A549 (cell line): ENCODE data around the gene MBNL2. TPM values are rescaled to one million over a fixed set of nuclear protein-coding genes. Genes with fewer than 3 reads are reported as not detected.

Source experiments
- ATAC-seq, 2 experiments: fragments of 200-7000 bp in 1 of 2; fragments of >200 bp in 1 of 2; cut with Nextera tagmentation in 1 of 2; cut with Tn5 transposase in 1 of 2; 3 replicates each; pipeline versions ENCODE4 v1.8.0 to v1.9.1; 2018 to 2020; ENCODE audit warnings: mild to moderate bottlenecking in 1 of 2, moderate library complexity in 1 of 2
- CTCF ChIA-PET: fragments of 300-600 bp; sonication (Branson Sonifier 250); formaldehyde crosslinking; extraction: SDS; loops from one replicate; lab custom pipeline; 2021; ENCODE audit warnings: antibody characterized with exemption, inconsistent platforms; lab: Yijun Ruan, JAX
- POLR2A ChIA-PET: fragments of 350-600 bp; formaldehyde crosslinking; extraction: SDS; loops from one replicate; lab custom pipeline; 2021; ENCODE audit warnings: antibody characterized with exemption, inconsistent platforms; lab: Yijun Ruan, JAX
- DNase-seq, 2 experiments: peaks; one replicate each; pipeline versions ENCODE4 v3.0.0 to v3.0.0-alpha.2; 2011 to 2016; ENCODE audit warnings: low read depth in 1 of 2, low spot score in 1 of 2
- FAIRE-seq: peaks from 2 replicates; lab custom pipeline; 2011; peaks lifted over from hg19 to GRCh38; lab: Jason Lieb, UNC
- H3K27ac ChIP-seq, 2 experiments: fragments of >200 bp; sonication (Bioruptor Twin); formaldehyde crosslinking; 3 replicates each; pipeline ENCODE4 v1.5.1; 2016 to 2017
- H3K4me1 ChIP-seq: fragments of >200 bp; sonication (Bioruptor Twin); formaldehyde crosslinking; 3 replicates; pipeline ENCODE4 v1.6.1; 2016
- H3K4me2 ChIP-seq: fragments of >200 bp; sonication (Bioruptor Twin); formaldehyde crosslinking; 3 replicates; pipeline ENCODE4 v1.6.1; 2016
- H3K4me3 ChIP-seq: fragments of >200 bp; sonication (Bioruptor Twin); formaldehyde crosslinking; 3 replicates; pipeline ENCODE4 v1.5.1; 2016
- H3K9me3 ChIP-seq: fragments of >200 bp; sonication (Bioruptor Twin); formaldehyde crosslinking; 3 replicates; pipeline ENCODE4 v1.6.1; 2016
- BHLHE40 ChIP-seq: IDR thresholded peaks from 2 replicates; pipeline ENCODE4 v1.6.1; 2012; ENCODE audit warnings: low read depth, low read length, inconsistent platforms
- CBX2 ChIP-seq: fragments of 200-600 bp; sonication (generic); IDR thresholded peaks from 2 replicates; pipeline ENCODE4 v1.6.1; 2016; ENCODE audit warnings: low read depth, mild to moderate bottlenecking, borderline replicate concordance
- CBX8 ChIP-seq: fragments of 200-600 bp; sonication (generic); IDR thresholded peaks from 2 replicates; pipeline ENCODE4 v1.6.1; 2016
- CHD2 ChIP-seq: fragments of 150-350 bp; IDR thresholded peaks from 2 replicates; pipeline ENCODE4 v1.6.1; 2014; ENCODE audit warnings: low read length; ENCODE audit not compliant: partially characterized antibody
- ELK1 ChIP-seq: fragments of 150-350 bp; IDR thresholded peaks from 2 replicates; pipeline ENCODE4 v1.6.1; 2014; ENCODE audit warnings: low read depth, mild to moderate bottlenecking, low read length
- EP300 ChIP-seq, 2 experiments: fragments of >200 bp; sonication (Bioruptor Twin); formaldehyde crosslinking; IDR thresholded peaks; 2 replicates in 1 of 2; 3 replicates in 1 of 2; pipeline ENCODE4 v1.6.1; 2016 to 2017
- HEYL ChIP-seq: fragments of 250-450 bp; sonication (Bioruptor Pico); IDR thresholded peaks from 2 replicates; pipeline ENCODE4 v1.8.0; 2021; ENCODE audit warnings: mild to moderate bottlenecking, moderate library complexity
- HMGXB4 ChIP-seq: fragments of 250-450 bp; sonication (Bioruptor Pico); IDR thresholded peaks from 2 replicates; pipeline ENCODE4 v1.5.0; 2021; ENCODE audit warnings: mild to moderate bottlenecking, moderate library complexity, borderline replicate concordance
- HOXB13 ChIP-seq: fragments of 250-450 bp; sonication (Bioruptor Pico); IDR thresholded peaks from 2 replicates; pipeline ENCODE4 v1.5.0; 2020; ENCODE audit warnings: low read depth, mild to moderate bottlenecking, moderate library complexity
- JUN ChIP-seq, 2 experiments: fragments of >200 bp; sonication (Bioruptor Twin); formaldehyde crosslinking; IDR thresholded peaks; 2 replicates in 1 of 2; 3 replicates in 1 of 2; pipeline ENCODE4 v1.6.1; 2016 to 2017
- JUNB ChIP-seq: fragments of >200 bp; sonication (Bioruptor Twin); formaldehyde crosslinking; IDR thresholded peaks from 2 replicates; pipeline ENCODE4 v1.6.1; 2016
- MAFK ChIP-seq: fragments of 450-650 bp; IDR thresholded peaks from 2 replicates; pipeline ENCODE4 v1.6.1; 2014; ENCODE audit not compliant: partially characterized antibody
- MYC ChIP-seq: IDR thresholded peaks from 2 replicates; pipeline ENCODE4 v1.6.1; 2012; ENCODE audit warnings: mild to moderate bottlenecking, inconsistent platforms, low read length, improper control_type of control experiment, borderline replicate concordance
- PBX3 ChIP-seq: IDR thresholded peaks from 2 replicates; pipeline ENCODE4 v1.6.1; 2012
- POLR2A ChIP-seq: IDR thresholded peaks from 2 replicates; pipeline ENCODE4 v1.6.1; 2012; ENCODE audit warnings: mild to moderate bottlenecking, low read length
- RARB ChIP-seq: fragments of 250-450 bp; sonication (Bioruptor Pico); IDR thresholded peaks from 2 replicates; pipeline ENCODE4 v1.8.0; 2021; ENCODE audit warnings: mild to moderate bottlenecking, moderate library complexity
- RCOR1 ChIP-seq: fragments of 150-350 bp; IDR thresholded peaks from 2 replicates; pipeline ENCODE4 v1.6.1; 2014; ENCODE audit warnings: antibody characterized with exemption, low read length, low read depth
- RNF2 ChIP-seq: fragments of 200-600 bp; sonication (generic); IDR thresholded peaks from 2 replicates; pipeline ENCODE4 v1.6.1; 2016; ENCODE audit warnings: low read depth, mild to moderate bottlenecking, antibody characterized with exemption, moderate library complexity, borderline replicate concordance
- SMC3 ChIP-seq: fragments of >200 bp; sonication (Bioruptor Twin); formaldehyde crosslinking; IDR thresholded peaks from 3 replicates; pipeline ENCODE4 v1.6.1; 2018; ENCODE audit warnings: inconsistent platforms
- SREBF2 ChIP-seq: fragments of 450-650 bp; IDR thresholded peaks from 2 replicates; pipeline ENCODE4 v1.6.1; 2014; ENCODE audit warnings: mild to moderate bottlenecking, moderate library complexity
- TFCP2L1 ChIP-seq: fragments of 250-450 bp; sonication (Bioruptor Pico); IDR thresholded peaks from 2 replicates; pipeline ENCODE4 v1.5.0; 2021; ENCODE audit warnings: mild to moderate bottlenecking
- TP53 ChIP-seq: fragments of 250-450 bp; sonication (Bioruptor Pico); IDR thresholded peaks from 2 replicates; pipeline ENCODE4 v1.5.0; 2021; ENCODE audit warnings: mild to moderate bottlenecking, moderate library complexity
- ZFP36 ChIP-seq: fragments of 450-650 bp; IDR thresholded peaks from 2 replicates; pipeline ENCODE4 v1.6.1; 2014; ENCODE audit warnings: borderline replicate concordance; ENCODE audit not compliant: partially characterized antibody
- ZNF302 ChIP-seq: fragments of 250-450 bp; sonication (Bioruptor Pico); IDR thresholded peaks from 2 replicates; pipeline ENCODE4 v1.9.0; 2021; ENCODE audit warnings: inconsistent platforms, mild to moderate bottlenecking, moderate library complexity
- ZSCAN20 ChIP-seq: fragments of 250-450 bp; sonication (Bioruptor Pico); IDR thresholded peaks from 2 replicates; pipeline ENCODE4 v1.8.0; 2022; ENCODE audit warnings: mild to moderate bottlenecking, moderate library complexity
- WGBS: methylation state at CpG from one replicate; pipeline ENCODE4 v1.1.6; 2017; ENCODE audit errors: missing lambda C conversion rate; 5-methylcytosine and 5-hydroxymethylcytosine counted together
- polyA plus RNA-seq, 4 experiments: library from polyadenylated mRNA; depleted of rRNA in 3 of 4; stranded (reverse); fragments of >200 nt; fragmentation: RNase III in 1 of 4; extraction: RNeasy Plus Mini Kit Qiagen cat#74134 plus additional on column Dnase treatment in 1 of 4; gene quantifications; 2 replicates in 3 of 4; 3 replicates in 1 of 4; pipeline ENCODE4 v1.2.3, GENCODE V29; 2011 to 2017
- TF ChIP-seq, protein P1 (sequence below): fragments of 450-650 bp; IDR thresholded peaks from 2 replicates; pipeline ENCODE4 v1.6.1; 2014; ENCODE audit warnings: antibody characterized with exemption
- TF ChIP-seq, protein P2 (sequence below): fragments of >200 bp; sonication (Bioruptor Twin); formaldehyde crosslinking; IDR thresholded peaks from 2 replicates; pipeline ENCODE4 v1.6.1; 2016
- TF ChIP-seq, protein P3 (sequence below): IDR thresholded peaks from 2 replicates; pipeline ENCODE4 v1.6.1; 2012; ENCODE audit warnings: low read depth, borderline replicate concordance

MBNL2 gene
- polyA plus RNA-seq, 2 of the 4 experiments (the other 2 are of a cell fraction), result 18.7 to 20.6 TPM

DNA sequence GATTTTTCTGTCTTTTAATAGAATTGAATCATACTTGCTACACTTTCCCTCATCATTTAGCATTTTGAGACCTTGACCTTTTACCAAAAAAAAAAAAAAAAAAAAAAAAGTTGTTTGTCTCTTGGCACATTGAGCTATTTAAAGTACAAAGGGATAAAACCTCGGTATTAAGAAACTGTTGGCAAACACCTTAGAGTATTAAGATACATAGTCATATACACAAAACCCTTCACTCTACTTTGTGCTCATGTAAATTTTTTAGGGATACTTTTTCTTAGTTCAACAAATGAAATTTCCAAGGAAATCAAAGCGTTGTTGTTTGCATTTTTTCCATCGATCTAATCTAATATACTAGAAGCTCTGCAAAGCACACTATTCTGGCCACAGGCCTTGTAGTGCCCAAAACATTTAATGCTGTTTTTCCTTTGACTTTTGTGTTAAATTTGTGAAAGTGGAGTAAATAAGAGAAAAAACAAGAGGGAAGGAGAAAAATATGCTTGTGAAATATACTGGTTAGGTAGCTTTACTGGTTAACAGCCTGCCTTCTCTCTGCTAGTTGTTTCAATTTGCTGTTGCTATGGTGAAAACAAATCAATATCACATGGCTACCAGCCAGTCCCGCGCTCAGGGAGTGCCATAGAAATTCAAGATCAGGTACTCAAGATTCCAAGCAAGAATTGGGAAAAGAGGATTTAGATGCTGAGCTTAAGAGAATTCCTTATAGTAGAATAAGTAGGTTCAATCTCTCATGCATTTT lies 2.6 kb downstream of the MBNL2 start:
- FAIRE-seq (no peak), DNase-seq (no peak), ATAC-seq (no peak)
- Histone ChIP-seq H3K4me3 (peak overlapping the region; percentile 65), H3K4me1 (peaks cover 47% of the 10 kb centered on the region), H3K4me2 (peak overlapping the region; percentile 85), H3K9me3 (no peaks in the 10 kb centered on the region), H3K27ac (peak overlapping the region; percentile 73 to 84)
- ChIA-PET POLR2A (interaction anchor here (0.6 to 0.7 kb wide), 2 partner anchors 15 to 325 kb away, joined by 3 read pairs; no protein-coding TSS in a partner anchor), CTCF (interaction anchor here (1.1 to 3.7 kb wide), 5 partner anchors 15 to 120 kb away, joined by 3 to 22 read pairs (median 7); no protein-coding TSS in a partner anchor)
- WGBS, result 53% methylated on average over 5 of the region's 5 CpGs
- no peak for TF ChIP-seq CBX2
- no peak for TF ChIP-seq CHD2
- no peak for TF ChIP-seq MAFK
- no peak for TF ChIP-seq MYC
- no peak for TF ChIP-seq JUNB
- TF ChIP-seq ZFP36, result no peak
- no peak for TF ChIP-seq PBX3
- TF ChIP-seq, protein P1, sequence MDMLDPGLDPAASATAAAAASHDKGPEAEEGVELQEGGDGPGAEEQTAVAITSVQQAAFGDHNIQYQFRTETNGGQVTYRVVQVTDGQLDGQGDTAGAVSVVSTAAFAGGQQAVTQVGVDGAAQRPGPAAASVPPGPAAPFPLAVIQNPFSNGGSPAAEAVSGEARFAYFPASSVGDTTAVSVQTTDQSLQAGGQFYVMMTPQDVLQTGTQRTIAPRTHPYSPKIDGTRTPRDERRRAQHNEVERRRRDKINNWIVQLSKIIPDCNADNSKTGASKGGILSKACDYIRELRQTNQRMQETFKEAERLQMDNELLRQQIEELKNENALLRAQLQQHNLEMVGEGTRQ, result no peak
- no peak for TF ChIP-seq HMGXB4 (CRISPR knock-in tag)
- TF ChIP-seq CBX8, result no peak
- TF ChIP-seq TP53 (CRISPR knock-in tag), result no peak
- no peak for TF ChIP-seq ZSCAN20 (CRISPR knock-in tag)
- TF ChIP-seq, all 56 proteins: peak for 0

GRCh38 chr13:97225533-97225932 lies 3.4 kb downstream of the MBNL2 start:
- Histone ChIP-seq H3K4me3 (0 out of 3 replicates have a peak overlapping the region, but pooled peaks have one; percentile 65), H3K27ac (peak overlapping the region; percentile 73 to 84; a peak in 4 of 6 replicates), H3K4me2 (peak overlapping the region; percentile 85), H3K9me3 (no peaks in the 10 kb centered on the region), H3K4me1 (peaks cover 51% of the 10 kb centered on the region)
- DNase-seq (no peak), FAIRE-seq (no peak), ATAC-seq (no peak)
- 88% methylated on average over 4 of the region's 4 CpGs for WGBS
- POLR2A ChIA-PET, result no interaction called here
- CTCF ChIA-PET, result interaction anchor here (0.6 to 2.8 kb wide), 5 partner anchors 15 to 116 kb away, joined by 3 to 12 read pairs (median 3); no protein-coding TSS in a partner anchor
- TF ChIP-seq ZNF302 (CRISPR knock-in tag) (no peak), HEYL (CRISPR knock-in tag) (no peak), SMC3 (no peak), RARB (no peak), RCOR1 (no peak), POLR2A (no peak), JUNB (no peak), EP300 (IDR thresholded peaks at IDR 0.05) (no peak), TFCP2L1 (CRISPR knock-in tag) (no peak), HOXB13 (CRISPR knock-in tag) (no peak), SREBF2 (no peak), BHLHE40 (no peak), JUN (IDR thresholded peaks at IDR 0.05) (no peak), RNF2 (no peak), ELK1 (no peak)
- TF ChIP-seq, protein P1, result no peak
- TF ChIP-seq, protein P2, sequence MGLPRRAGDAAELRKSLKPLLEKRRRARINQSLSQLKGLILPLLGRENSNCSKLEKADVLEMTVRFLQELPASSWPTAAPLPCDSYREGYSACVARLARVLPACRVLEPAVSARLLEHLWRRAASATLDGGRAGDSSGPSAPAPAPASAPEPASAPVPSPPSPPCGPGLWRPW, result no peak
- TF ChIP-seq, protein P3, sequence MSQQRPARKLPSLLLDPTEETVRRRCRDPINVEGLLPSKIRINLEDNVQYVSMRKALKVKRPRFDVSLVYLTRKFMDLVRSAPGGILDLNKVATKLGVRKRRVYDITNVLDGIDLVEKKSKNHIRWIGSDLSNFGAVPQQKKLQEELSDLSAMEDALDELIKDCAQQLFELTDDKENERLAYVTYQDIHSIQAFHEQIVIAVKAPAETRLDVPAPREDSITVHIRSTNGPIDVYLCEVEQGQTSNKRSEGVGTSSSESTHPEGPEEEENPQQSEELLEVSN, result no peak
- TF ChIP-seq, all 56 proteins: peak for 0
